SK-N-SH (cell line): ENCODE measurements around the gene LUC7L2. TPM values are rescaled to one million over a fixed set of nuclear protein-coding genes. Genes with fewer than 3 reads are reported as not detected.

Source experiments
- CHD2 ChIP-seq: fragments of 150-350 bp; IDR thresholded peaks from 2 replicates; pipeline ENCODE4 v1.6.1; 2018; ENCODE audit warnings: low read length; ENCODE audit not compliant: partially characterized antibody
- EP300 ChIP-seq, 2 experiments: IDR thresholded peaks; 2 replicates each; pipeline versions ENCODE4 v1.4.0 to v1.6.1; 2012; ENCODE audit warnings: borderline replicate concordance in 1 of 2, low read depth in 1 of 2, low read length in 1 of 2
- EZH2phosphoT487 ChIP-seq: fragments of 200-600 bp; sonication (generic); IDR thresholded peaks from 2 replicates; pipeline ENCODE4 v1.6.1; 2017; ENCODE audit warnings: low read depth, mixed run types, mild to moderate bottlenecking, antibody characterized with exemption, moderate library complexity, borderline replicate concordance
- GABPA ChIP-seq: IDR thresholded peaks from 2 replicates; pipeline ENCODE4 v1.4.0; 2012; ENCODE audit warnings: low read depth, mild to moderate bottlenecking
- MXI1 ChIP-seq: IDR thresholded peaks from 2 replicates; pipeline ENCODE4 v1.6.1; 2012; ENCODE audit warnings: mild to moderate bottlenecking, low read depth, low read length, improper control_type of control experiment
- NRF1 ChIP-seq: IDR thresholded peaks from 2 replicates; pipeline ENCODE4 v1.6.1; 2012; ENCODE audit warnings: low read depth, mild to moderate bottlenecking, low read length
- RXRA ChIP-seq: IDR thresholded peaks from 2 replicates; pipeline ENCODE4 v1.4.0; 2012; ENCODE audit warnings: low read depth, mild to moderate bottlenecking, borderline replicate concordance
- SMC3 ChIP-seq: IDR thresholded peaks from 2 replicates; pipeline ENCODE4 v1.6.1; 2012; ENCODE audit warnings: low read depth, low read length, improper control_type of control experiment
- YY1 ChIP-seq: IDR thresholded peaks from 2 replicates; pipeline ENCODE4 v1.4.0; 2012; ENCODE audit warnings: low read depth, mild to moderate bottlenecking
- polyA plus RNA-seq, 3 experiments: library from polyadenylated mRNA; depleted of rRNA; stranded (reverse); fragments of >200 nt; gene quantifications; 2 replicates each; pipeline ENCODE4 v1.2.3, GENCODE V29; 2012
- TF ChIP-seq, protein P1 (sequence below): IDR thresholded peaks from 2 replicates; pipeline ENCODE4 v1.6.1; 2012; ENCODE audit warnings: mild to moderate bottlenecking, low read depth, low read length, moderate library complexity
- TF ChIP-seq, protein P2 (sequence below): IDR thresholded peaks from 2 replicates; pipeline ENCODE4 v1.4.0; 2012; ENCODE audit warnings: low read depth, borderline replicate concordance
- TF ChIP-seq, protein P3 (sequence below): IDR thresholded peaks from 2 replicates; pipeline ENCODE4; 2012

LUC7L2 gene
- polyA plus RNA-seq, 1 of the 3 experiments (the other 2 are of a cell fraction), result 45.7 TPM

DNA sequence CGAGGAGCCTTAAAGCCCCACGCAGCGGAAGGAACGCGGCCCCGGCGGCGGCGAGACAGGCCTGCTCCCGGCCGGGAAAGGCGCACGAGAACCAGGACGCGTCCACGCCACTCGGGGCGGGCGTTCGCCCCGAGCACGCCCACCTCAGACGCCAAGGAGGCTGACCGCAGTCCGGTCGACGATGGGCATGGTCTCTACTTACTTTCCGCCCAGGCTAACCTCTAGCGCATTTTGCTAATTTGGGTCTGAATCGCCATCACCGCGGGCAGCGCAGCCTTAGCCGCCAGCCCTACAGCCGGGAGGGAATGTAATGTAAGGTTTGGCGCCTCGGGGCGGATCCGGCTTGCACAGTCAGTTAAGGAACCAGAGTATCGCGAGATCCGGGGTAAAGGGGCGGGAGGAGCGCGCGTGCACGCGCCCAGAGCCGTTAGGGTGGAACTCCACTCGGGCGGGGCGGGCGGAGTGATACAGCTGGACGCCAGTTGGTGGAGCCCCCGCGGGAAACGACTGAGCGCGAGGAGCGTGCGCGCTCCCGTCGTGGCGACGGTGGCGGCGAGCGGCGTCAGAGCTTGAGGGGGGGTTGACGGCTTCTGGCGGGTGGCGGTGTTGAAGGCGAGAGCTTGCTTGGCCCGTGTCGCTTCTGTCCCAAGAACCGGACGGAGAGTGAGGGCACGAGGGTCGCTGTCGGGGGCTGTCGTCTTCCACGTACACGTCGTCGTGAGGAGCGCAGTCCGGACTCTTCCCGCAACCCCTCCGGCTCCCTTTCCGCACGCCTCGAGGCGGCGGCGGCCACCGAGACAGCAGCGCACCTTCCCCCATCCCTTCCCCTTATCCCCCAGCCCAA lies at the start of gene LUC7L2 (continued):
- TF ChIP-seq, protein P1, sequence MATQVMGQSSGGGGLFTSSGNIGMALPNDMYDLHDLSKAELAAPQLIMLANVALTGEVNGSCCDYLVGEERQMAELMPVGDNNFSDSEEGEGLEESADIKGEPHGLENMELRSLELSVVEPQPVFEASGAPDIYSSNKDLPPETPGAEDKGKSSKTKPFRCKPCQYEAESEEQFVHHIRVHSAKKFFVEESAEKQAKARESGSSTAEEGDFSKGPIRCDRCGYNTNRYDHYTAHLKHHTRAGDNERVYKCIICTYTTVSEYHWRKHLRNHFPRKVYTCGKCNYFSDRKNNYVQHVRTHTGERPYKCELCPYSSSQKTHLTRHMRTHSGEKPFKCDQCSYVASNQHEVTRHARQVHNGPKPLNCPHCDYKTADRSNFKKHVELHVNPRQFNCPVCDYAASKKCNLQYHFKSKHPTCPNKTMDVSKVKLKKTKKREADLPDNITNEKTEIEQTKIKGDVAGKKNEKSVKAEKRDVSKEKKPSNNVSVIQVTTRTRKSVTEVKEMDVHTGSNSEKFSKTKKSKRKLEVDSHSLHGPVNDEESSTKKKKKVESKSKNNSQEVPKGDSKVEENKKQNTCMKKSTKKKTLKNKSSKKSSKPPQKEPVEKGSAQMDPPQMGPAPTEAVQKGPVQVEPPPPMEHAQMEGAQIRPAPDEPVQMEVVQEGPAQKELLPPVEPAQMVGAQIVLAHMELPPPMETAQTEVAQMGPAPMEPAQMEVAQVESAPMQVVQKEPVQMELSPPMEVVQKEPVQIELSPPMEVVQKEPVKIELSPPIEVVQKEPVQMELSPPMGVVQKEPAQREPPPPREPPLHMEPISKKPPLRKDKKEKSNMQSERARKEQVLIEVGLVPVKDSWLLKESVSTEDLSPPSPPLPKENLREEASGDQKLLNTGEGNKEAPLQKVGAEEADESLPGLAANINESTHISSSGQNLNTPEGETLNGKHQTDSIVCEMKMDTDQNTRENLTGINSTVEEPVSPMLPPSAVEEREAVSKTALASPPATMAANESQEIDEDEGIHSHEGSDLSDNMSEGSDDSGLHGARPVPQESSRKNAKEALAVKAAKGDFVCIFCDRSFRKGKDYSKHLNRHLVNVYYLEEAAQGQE, result no peak; the same call in 1 of the 2 replicates
- TF ChIP-seq, protein P2, sequence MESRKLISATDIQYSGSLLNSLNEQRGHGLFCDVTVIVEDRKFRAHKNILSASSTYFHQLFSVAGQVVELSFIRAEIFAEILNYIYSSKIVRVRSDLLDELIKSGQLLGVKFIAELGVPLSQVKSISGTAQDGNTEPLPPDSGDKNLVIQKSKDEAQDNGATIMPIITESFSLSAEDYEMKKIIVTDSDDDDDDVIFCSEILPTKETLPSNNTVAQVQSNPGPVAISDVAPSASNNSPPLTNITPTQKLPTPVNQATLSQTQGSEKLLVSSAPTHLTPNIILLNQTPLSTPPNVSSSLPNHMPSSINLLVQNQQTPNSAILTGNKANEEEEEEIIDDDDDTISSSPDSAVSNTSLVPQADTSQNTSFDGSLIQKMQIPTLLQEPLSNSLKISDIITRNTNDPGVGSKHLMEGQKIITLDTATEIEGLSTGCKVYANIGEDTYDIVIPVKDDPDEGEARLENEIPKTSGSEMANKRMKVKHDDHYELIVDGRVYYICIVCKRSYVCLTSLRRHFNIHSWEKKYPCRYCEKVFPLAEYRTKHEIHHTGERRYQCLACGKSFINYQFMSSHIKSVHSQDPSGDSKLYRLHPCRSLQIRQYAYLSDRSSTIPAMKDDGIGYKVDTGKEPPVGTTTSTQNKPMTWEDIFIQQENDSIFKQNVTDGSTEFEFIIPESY, result peak; percentile 100
- TF ChIP-seq EZH2phosphoT487 (no peak), SMC3 (no peak), MXI1 (peak; percentile 86), RXRA (no peak), EP300 (IDR thresholded peaks at IDR 0.05; ENCODE audit: borderline replicate concordance in 1 of 2, low read depth in 1 of 2, low read length in 1 of 2) (0 out of 4 replicates have a peak, but pooled peaks of 1 of the 2 experiments have one; percentile 7), YY1 (peak; percentile 82), NRF1 (no peak), GABPA (peak; percentile 45), CHD2 (peak; percentile 100)
- TF ChIP-seq, protein P3, sequence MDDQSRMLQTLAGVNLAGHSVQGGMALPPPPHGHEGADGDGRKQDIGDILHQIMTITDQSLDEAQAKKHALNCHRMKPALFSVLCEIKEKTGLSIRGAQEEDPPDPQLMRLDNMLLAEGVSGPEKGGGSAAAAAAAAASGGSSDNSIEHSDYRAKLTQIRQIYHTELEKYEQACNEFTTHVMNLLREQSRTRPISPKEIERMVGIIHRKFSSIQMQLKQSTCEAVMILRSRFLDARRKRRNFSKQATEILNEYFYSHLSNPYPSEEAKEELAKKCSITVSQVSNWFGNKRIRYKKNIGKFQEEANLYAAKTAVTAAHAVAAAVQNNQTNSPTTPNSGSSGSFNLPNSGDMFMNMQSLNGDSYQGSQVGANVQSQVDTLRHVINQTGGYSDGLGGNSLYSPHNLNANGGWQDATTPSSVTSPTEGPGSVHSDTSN, result peak; percentile 66
